ENCODE measurements around the gene RIPOR2.

Gene RIPOR2

GRCh38 chr6:24844061-24844460, 91.7 kb downstream of the RIPOR2 start:
- no peak for DNase-seq

- no peak for DNase-seq
Observed at GRCh38 chr6:24840187-24840586, 95.6 kb downstream of the RIPOR2 start.

GRCh38 chr6:24838994-24839393, 96.8 kb downstream of the RIPOR2 start:
- DNase-seq = no peak

- DNase-seq = no peak
Observed at GRCh38 chr6:24838081-24838480, 97.7 kb downstream of the RIPOR2 start.

GRCh38 chr6:24836109-24836508, 99.7 kb downstream of the RIPOR2 start:
- DNase-seq = no peak

- no peak for DNase-seq
Observed at GRCh38 chr6:24833711-24834386, 101.9 kb downstream of the RIPOR2 start.

GRCh38 chr6:24832794-24833193, 103.0 kb downstream of the RIPOR2 start:
- no peak for DNase-seq

- no peak for DNase-seq
Observed at GRCh38 chr6:24831771-24832716, 103.7 kb downstream of the RIPOR2 start.

GRCh38 chr6:24829657-24830056, 106.1 kb downstream of the RIPOR2 start:
- DNase-seq = no peak

GRCh38 chr6:24827970-24828369, 107.8 kb downstream of the RIPOR2 start:
- no peak for DNase-seq

GRCh38 chr6:24827162-24827561, 108.6 kb downstream of the RIPOR2 start:
- no peak for DNase-seq

GRCh38 chr6:24825130-24825630, 110.6 kb downstream of the RIPOR2 start:
- DNase-seq = no peak

GRCh38 chr6:24824142-24824938, 111.4 kb downstream of the RIPOR2 start:
- no peak for DNase-seq

- no peak for DNase-seq
Observed at GRCh38 chr6:24823185-24823584, 112.6 kb downstream of the RIPOR2 start.

GRCh38 chr6:24822696-24823095, 113.1 kb downstream of the RIPOR2 start:
- DNase-seq = no peak

- no peak for DNase-seq
Observed at GRCh38 chr6:24821860-24822444, 113.8 kb downstream of the RIPOR2 start.

GRCh38 chr6:24818346-24818745, 117.4 kb downstream of the RIPOR2 start:
- DNase-seq = no peak

- no peak for DNase-seq
Observed at GRCh38 chr6:24809728-24810127, 126.0 kb downstream of the RIPOR2 start.

- DNase-seq = no peak
Observed at GRCh38 chr6:24807584-24807983, 128.2 kb downstream of the RIPOR2 start.

- DNase-seq = no peak
Observed at GRCh38 chr6:24802271-24803059, 133.3 kb downstream of the RIPOR2 start.

GRCh38 chr6:24799541-24799915, 136.2 kb downstream of the RIPOR2 start:
- no peak for DNase-seq

All from suppressor macrophage (primary cell).